Progenitor cell of endocrine pancreas (in vitro differentiated cells): ENCODE data around the gene CCDC106. TPM values are rescaled to one million over a fixed set of nuclear protein-coding genes. Genes with fewer than 3 reads are reported as not detected.

Experiments used
- DNase-seq: peaks from one replicate; pipeline ENCODE4 v3.0.0; 2021; ENCODE audit warnings: low spot score; ENCODE audit not compliant: unreplicated experiment
- H3K27ac Mint-ChIP-seq: 2 replicates; pipeline ENCODE4 v1.8.0; 2021; ENCODE audit warnings: mild to moderate bottlenecking, moderate library complexity, mixed read lengths
- H3K27me3 Mint-ChIP-seq: 2 replicates; pipeline ENCODE4 v1.8.0; 2021; ENCODE audit warnings: mixed read lengths
- H3K36me3 Mint-ChIP-seq: 2 replicates; pipeline ENCODE4 v1.8.0; 2022; ENCODE audit warnings: mixed read lengths; ENCODE audit not compliant: insufficient read depth
- H3K4me1 Mint-ChIP-seq: 2 replicates; pipeline ENCODE4 v1.8.0; 2021; ENCODE audit warnings: low read depth, mixed read lengths
- H3K4me3 Mint-ChIP-seq: 2 replicates; pipeline ENCODE4 v1.8.0; 2021; ENCODE audit warnings: low read depth, mild to moderate bottlenecking, moderate library complexity, mixed read lengths
- H3K9me3 Mint-ChIP-seq: 2 replicates; pipeline ENCODE4 v1.8.0; 2021; ENCODE audit warnings: low read depth, mixed read lengths
- long read RNA-seq: library from polyadenylated mRNA; unstranded; transcript quantifications from one replicate; pipeline ENCODE4 v2.0.0, GENCODE V29; 2020
- total RNA-seq: library from RNA; stranded (reverse); gene quantifications from 2 replicates; pipeline ENCODE4 v1.2.1, GENCODE V29; 2021
- TF ChIP-seq, protein P1 (sequence below): fragments of 200-600 bp; sonication (generic); IDR thresholded peaks from one replicate; pipeline ENCODE4 v1.5.0; 2021; ENCODE audit warnings: antibody characterized with exemption, mild to moderate bottlenecking; ENCODE audit not compliant: unreplicated experiment

Gene CCDC106
- total RNA-seq = 23.0 and 23.9 TPM in 2 replicates
- long read RNA-seq = 0 reads

- TF ChIP-seq, protein P1, sequence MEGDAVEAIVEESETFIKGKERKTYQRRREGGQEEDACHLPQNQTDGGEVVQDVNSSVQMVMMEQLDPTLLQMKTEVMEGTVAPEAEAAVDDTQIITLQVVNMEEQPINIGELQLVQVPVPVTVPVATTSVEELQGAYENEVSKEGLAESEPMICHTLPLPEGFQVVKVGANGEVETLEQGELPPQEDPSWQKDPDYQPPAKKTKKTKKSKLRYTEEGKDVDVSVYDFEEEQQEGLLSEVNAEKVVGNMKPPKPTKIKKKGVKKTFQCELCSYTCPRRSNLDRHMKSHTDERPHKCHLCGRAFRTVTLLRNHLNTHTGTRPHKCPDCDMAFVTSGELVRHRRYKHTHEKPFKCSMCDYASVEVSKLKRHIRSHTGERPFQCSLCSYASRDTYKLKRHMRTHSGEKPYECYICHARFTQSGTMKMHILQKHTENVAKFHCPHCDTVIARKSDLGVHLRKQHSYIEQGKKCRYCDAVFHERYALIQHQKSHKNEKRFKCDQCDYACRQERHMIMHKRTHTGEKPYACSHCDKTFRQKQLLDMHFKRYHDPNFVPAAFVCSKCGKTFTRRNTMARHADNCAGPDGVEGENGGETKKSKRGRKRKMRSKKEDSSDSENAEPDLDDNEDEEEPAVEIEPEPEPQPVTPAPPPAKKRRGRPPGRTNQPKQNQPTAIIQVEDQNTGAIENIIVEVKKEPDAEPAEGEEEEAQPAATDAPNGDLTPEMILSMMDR = no peak
- peaks cover 8% of the 10 kb centered on the region for H3K36me3 Mint-ChIP-seq
- H3K4me3 Mint-ChIP-seq = peak within 1 kb of the TSS; percentile 80
- DNase-seq = peak; percentile 50
- H3K27ac Mint-ChIP-seq = peak within 1 kb of the TSS; percentile 94
- H3K9me3 Mint-ChIP-seq = no peaks in the 10 kb centered on the region
- peaks cover 20% of the 10 kb centered on the region for H3K4me1 Mint-ChIP-seq
- no peaks in the 10 kb centered on the region for H3K27me3 Mint-ChIP-seq
Observed at GRCh38 chr19:55647732-55648584, at the start of gene CCDC106. CCDC106 (plus strand) TSS chr19:55648212; CDS start chr19:55649047, 835 bp downstream.

DNA sequence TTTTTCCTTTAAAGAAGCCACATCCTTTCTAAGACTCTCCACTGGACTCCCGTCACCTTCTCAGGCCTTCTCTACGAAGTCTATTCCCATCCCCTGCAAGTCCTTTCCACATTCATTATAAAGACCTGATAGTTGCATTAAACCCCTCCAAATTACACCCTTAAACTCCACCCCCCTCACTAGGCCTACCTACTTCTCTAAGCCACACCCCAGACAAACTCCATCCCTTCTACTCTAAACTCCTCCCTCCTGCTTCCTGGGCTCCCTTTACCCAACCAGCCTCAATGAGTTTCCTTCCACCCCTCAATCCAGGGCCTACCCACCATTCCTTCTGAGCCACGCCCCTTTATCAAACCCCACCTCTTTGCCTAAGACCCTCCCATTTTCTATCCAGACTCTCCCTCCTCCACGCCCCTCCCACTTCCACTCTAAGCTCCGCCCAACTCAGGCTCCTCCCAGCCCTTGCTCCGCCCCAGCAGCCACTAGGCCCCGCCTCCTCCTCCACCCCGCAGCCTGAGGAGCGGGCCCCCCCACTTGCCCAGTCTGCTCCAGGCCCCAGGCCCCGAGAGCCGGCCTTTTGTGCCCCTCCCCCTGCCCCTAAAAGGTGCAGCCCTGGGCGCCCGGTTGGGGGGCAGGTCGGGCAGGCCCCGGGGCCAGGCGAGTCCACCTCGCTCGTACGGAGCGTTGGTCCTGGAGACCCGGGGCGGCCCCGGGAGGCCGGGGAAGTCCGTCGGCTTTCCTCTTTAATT, 49.1 kb upstream of the CCDC106 start:
- Mint-ChIP-seq H3K36me3 (peaks cover 29% of the 10 kb centered on the region), H3K9me3 (peaks cover 2% of the 10 kb centered on the region), H3K27ac (peak overlapping the region; percentile 100), H3K4me1 (peaks cover 7% of the 10 kb centered on the region), H3K4me3 (peak overlapping the region; percentile 87), H3K27me3 (no peaks in the 10 kb centered on the region)
- peak; percentile 92 for DNase-seq
- TF ChIP-seq, protein P1 = no peak

DNA sequence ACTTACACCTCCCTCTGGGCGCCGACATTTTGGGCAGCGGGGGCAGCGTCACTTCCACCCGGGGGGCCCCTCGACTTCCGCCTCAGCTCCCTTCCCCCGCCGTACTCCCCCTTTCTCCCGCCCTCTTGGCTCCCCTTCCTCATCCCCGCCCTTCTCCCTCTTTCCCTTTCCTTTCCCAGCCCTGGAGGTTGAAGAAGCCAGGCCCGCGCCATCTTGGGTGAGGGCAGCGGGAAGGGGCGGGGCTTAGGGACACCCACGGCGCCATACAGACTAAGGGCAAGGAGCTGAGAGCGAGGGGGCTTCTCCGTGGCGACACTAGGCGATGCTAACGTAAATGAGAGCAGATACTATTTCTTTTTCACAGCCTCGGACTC, 48.6 kb upstream of the CCDC106 start, which contains the start of gene FIZ1:
TSS of gene FIZ1 (minus strand) at position 50 of the 374 bp plus-strand sequence. CDS start 1,652 bp downstream, outside the sequence.
- Mint-ChIP-seq H3K4me3 (peak within 1 kb of the TSS; percentile 87), H3K36me3 (peaks cover 29% of the 10 kb centered on the region), H3K27me3 (no peaks in the 10 kb centered on the region), H3K4me1 (peaks cover 7% of the 10 kb centered on the region), H3K27ac (peak within 1 kb of the TSS; percentile 100), H3K9me3 (peaks cover 2% of the 10 kb centered on the region)
- DNase-seq = peak; percentile 95
- TF ChIP-seq, protein P1 = no peak

- Mint-ChIP-seq H3K4me1 (peaks cover 11% of the 10 kb centered on the region), H3K27me3 (no peaks in the 10 kb centered on the region), H3K36me3 (peaks cover 25% of the 10 kb centered on the region), H3K9me3 (peaks cover 2% of the 10 kb centered on the region), H3K27ac (peak within 1 kb of the TSS; percentile 100), H3K4me3 (peak within 1 kb of the TSS; percentile 87)
- DNase-seq = peak; percentile 83
- TF ChIP-seq, protein P1 = no peak
Observed at GRCh38 chr19:55599842-55600661, 48.0 kb upstream of the CCDC106 start, which contains the start of gene ZNF524. ZNF524 (plus strand) TSS chr19:55600288; CDS start chr19:55602113, 1,825 bp downstream.
